Measurements from ENCODE around the gene ABHD11. TPM values are rescaled to one million over a fixed set of nuclear protein-coding genes. Genes with fewer than 3 reads are reported as not detected.
"Not testable (repeated sequence)": the region's sequence is repeated elsewhere in the genome, so short reads cannot be mapped to it uniquely, and the experiment has no call there.

ABHD11 gene
- total RNA-seq, 1 experiment from 2014 or later = 25.7 TPM

DNA sequence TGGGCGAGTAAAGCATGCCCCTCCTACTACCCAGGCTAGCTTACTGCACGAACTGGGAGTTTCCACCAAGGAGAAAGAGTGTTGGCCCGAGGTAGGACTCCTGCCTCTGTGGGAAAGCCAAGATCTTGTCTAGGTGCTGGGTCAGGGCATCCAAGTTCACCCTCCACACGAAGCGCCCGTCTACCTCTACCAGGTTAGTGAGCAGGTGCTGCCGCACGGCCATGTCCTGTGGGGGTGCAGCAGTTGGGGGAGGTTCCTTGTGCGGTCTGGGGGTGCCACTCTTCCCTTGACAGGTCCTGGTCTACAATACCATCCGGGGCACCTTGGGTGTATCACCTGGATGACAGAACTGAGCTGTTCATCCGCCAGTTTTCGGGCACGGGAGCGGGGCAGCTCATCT, 1.7 kb downstream of the ABHD11 start:
- peaks cover 8% of the 10 kb centered on the region for H3K36me3 ChIP-seq (replicated peaks; ENCODE audit: control insufficient read depth, insufficient read depth, low read length)
- no peak overlapping the region for H3K4me3 ChIP-seq (ENCODE audit: insufficient read depth, low read depth, low read length)
- DNase-seq = no peak
- peaks cover 6% of the 10 kb centered on the region for H3K27me3 ChIP-seq (ENCODE audit: control insufficient read depth, insufficient read depth, low read length)

DNA sequence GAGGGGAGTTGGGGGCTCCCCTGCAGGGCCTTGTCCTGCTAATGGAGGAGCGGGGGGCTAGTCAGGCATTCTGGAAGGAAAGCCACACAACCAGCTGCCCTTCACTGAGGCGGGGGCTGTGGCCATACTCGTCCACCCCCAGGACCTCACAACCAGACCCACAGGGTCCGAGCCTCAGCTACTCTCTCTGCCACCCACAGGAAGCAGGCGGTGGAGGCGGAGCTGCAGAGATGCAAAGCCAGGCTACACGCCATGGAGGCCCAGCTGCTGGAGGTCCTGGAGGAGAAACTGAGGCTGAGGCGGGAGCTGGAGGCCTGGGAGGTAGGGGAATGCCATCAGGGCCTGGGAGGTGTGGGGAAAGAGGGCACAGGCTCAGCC, 3.1 kb downstream of the ABHD11 start:
- DNase-seq = no peak
- Histone ChIP-seq H3K4me3 (ENCODE audit: insufficient read depth, low read depth, low read length) (no peak overlapping the region), H3K27me3 (ENCODE audit: control insufficient read depth, insufficient read depth, low read length) (peaks cover 6% of the 10 kb centered on the region), H3K36me3 (replicated peaks; ENCODE audit: control insufficient read depth, insufficient read depth, low read length) (peaks cover 8% of the 10 kb centered on the region)

- peak; percentile 94 for DNase-seq
- H3K27me3 ChIP-seq (ENCODE audit: control insufficient read depth, insufficient read depth, low read length) = peaks cover 3% of the 10 kb centered on the region; the same call in 1 of the 2 replicates
- H3K4me3 ChIP-seq (ENCODE audit: insufficient read depth, low read depth, low read length) = no peak overlapping the region
- peaks cover 8% of the 10 kb centered on the region for H3K36me3 ChIP-seq (replicated peaks; ENCODE audit: control insufficient read depth, insufficient read depth, low read length)
Observed at GRCh38 chr7:73734619-73735527, 3.7 kb downstream of the ABHD11 start.

GRCh38 chr7:73732397-73732796, 6.2 kb downstream of the ABHD11 start:
- H3K27me3 ChIP-seq (ENCODE audit: control insufficient read depth, insufficient read depth, low read length) = no peaks in the 10 kb centered on the region
- H3K36me3 ChIP-seq (replicated peaks; ENCODE audit: control insufficient read depth, insufficient read depth, low read length) = peaks cover 8% of the 10 kb centered on the region
- no peak overlapping the region for H3K4me3 ChIP-seq (ENCODE audit: insufficient read depth, low read depth, low read length)
- no peak for DNase-seq

DNA sequence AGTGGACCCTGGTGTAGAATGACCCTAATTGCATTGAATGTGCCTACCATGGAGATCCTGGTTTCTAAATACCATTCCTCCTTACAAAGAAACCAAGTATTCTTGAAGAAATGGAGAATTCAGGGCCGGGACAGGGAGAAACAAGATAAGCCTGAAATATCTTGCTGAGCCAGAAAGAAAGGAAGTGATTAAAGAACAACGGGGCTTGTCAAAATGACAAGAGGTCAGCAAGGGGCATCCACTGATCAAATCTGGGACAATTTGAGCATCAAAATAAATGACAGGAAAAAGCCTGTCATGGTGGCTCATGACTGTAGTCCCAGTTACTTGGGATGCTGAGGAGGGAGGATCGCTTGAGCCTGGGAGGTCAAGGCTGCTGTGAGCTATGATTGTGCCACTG, 8.1 kb downstream of the ABHD11 start:
- no peak overlapping the region for H3K4me3 ChIP-seq (ENCODE audit: insufficient read depth, low read depth, low read length)
- no peaks in the 10 kb centered on the region for H3K36me3 ChIP-seq (replicated peaks; ENCODE audit: control insufficient read depth, insufficient read depth, low read length)
- no peaks in the 10 kb centered on the region for H3K27me3 ChIP-seq (ENCODE audit: control insufficient read depth, insufficient read depth, low read length)
- DNase-seq = no peak

GRCh38 chr7:73728551-73728950, 10.1 kb downstream of the ABHD11 start:
- Histone ChIP-seq H3K4me3 (ENCODE audit: insufficient read depth, low read depth, low read length) (no peak overlapping the region), H3K27me3 (ENCODE audit: control insufficient read depth, insufficient read depth, low read length) (no peaks in the 10 kb centered on the region), H3K36me3 (replicated peaks; ENCODE audit: control insufficient read depth, insufficient read depth, low read length) (no peaks in the 10 kb centered on the region)
- DNase-seq = no peak

DNA sequence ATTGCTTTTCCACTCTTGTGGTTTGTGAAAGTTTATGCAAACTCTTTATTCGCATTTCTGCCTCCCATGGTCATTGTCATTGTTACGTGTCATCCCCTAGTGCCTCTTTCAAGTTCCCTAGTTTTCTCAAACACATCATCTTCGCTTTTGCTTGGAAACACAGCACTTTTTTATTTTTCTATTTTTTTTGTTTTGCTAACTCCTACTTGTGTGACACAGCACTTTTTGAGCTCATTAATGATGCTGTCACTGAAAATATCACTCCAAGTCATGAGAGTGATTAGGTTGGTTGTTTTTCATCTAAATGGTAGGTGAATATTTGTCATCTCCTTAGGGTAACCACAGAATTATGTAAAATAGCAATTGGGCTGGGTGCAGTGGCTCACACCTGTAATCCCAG, 10.7 kb downstream of the ABHD11 start:
- Histone ChIP-seq H3K27me3 (ENCODE audit: control insufficient read depth, insufficient read depth, low read length) (no peaks in the 10 kb centered on the region), H3K4me3 (ENCODE audit: insufficient read depth, low read depth, low read length) (no peak overlapping the region), H3K36me3 (replicated peaks; ENCODE audit: control insufficient read depth, insufficient read depth, low read length) (no peaks in the 10 kb centered on the region)
- DNase-seq = no peak

DNA sequence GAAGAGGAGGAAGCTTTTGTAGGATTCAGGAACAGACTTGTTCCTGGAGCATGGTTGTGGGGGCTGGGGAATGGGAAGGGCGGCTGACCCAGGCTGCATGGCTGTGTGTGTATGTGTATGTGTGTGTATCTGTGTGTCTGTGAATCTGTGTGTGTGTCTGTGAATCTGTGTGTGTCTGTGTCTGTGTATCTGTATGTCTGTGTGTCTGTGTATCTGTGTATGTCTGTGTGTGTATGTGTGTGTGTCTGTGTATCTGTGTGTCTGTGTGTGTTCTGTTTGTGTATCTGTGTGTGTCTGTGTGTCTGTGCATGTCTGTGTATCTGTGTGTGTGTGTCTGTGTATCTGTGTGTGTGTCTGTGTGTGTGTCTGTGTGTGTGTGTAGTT, 12.5 kb downstream of the ABHD11 start:
- Histone ChIP-seq H3K27me3 (ENCODE audit: control insufficient read depth, insufficient read depth, low read length) (no peaks in the 10 kb centered on the region; the same call in 1 of the 2 replicates), H3K4me3 (ENCODE audit: insufficient read depth, low read depth, low read length) (no peak overlapping the region), H3K36me3 (replicated peaks; ENCODE audit: control insufficient read depth, insufficient read depth, low read length) (no peaks in the 10 kb centered on the region)
- DNase-seq = no peak

- DNase-seq = no peak
- no peaks in the 10 kb centered on the region for H3K36me3 ChIP-seq (replicated peaks; ENCODE audit: control insufficient read depth, insufficient read depth, low read length)
- peaks cover 7% of the 10 kb centered on the region for H3K27me3 ChIP-seq (ENCODE audit: control insufficient read depth, insufficient read depth, low read length)
- H3K4me3 ChIP-seq (ENCODE audit: insufficient read depth, low read depth, low read length) = no peak overlapping the region
Observed at GRCh38 chr7:73723813-73724212, 14.8 kb downstream of the ABHD11 start.

DNA sequence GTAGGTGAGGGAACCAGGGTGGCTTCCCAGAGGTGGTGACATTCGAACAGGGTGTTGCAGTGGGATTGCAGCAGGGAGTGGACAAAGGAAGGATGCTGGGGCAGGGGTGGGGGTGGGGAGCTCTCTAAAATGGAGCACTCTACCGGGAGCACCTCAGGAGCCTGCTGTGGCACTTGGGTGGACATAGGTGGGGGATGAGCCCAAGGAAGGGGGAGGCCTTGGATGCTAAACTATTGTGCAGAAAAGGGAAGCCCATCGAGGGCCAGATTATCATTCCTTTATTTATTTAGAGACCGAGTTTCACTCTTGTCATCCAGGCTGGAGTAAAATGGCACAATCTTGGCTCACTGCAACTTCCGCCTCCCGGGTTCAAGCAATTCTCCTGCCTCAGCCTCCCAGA, 15.8 kb downstream of the ABHD11 start:
- DNase-seq = no peak
- no peak overlapping the region for H3K4me3 ChIP-seq (ENCODE audit: insufficient read depth, low read depth, low read length)
- peaks cover 16% of the 10 kb centered on the region for H3K27me3 ChIP-seq (ENCODE audit: control insufficient read depth, insufficient read depth, low read length)
- H3K36me3 ChIP-seq (replicated peaks; ENCODE audit: control insufficient read depth, insufficient read depth, low read length) = no peaks in the 10 kb centered on the region

DNA sequence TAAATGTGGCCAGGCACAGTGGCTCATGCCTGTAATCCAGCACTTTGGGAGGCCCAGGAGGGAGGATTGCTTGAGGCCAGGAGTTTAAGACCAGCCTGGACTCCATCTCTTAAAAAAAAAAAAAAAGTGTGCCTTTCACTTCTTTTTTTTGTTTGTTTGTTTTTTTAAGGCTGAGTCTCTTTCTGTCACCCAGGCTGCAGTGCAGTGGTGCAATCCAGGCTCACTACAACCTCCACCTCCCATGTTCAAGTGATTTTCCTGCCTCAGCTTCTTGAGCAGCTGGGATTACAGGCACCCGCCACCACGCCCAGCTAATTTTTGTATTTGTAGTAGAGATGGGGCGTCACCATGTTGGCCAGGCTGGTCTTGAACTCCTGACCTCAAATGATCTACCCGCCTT, 16.4 kb downstream of the ABHD11 start:
- not testable (repeated sequence) for H3K4me3 ChIP-seq (ENCODE audit: insufficient read depth, low read depth, low read length); DNase-seq; H3K36me3 ChIP-seq (replicated peaks; ENCODE audit: control insufficient read depth, insufficient read depth, low read length)
- peaks cover 16% of the 10 kb centered on the region for H3K27me3 ChIP-seq (ENCODE audit: control insufficient read depth, insufficient read depth, low read length)

- Histone ChIP-seq H3K4me3 (ENCODE audit: insufficient read depth, low read depth, low read length) (no peak overlapping the region), H3K27me3 (ENCODE audit: control insufficient read depth, insufficient read depth, low read length) (peaks cover 16% of the 10 kb centered on the region), H3K36me3 (replicated peaks; ENCODE audit: control insufficient read depth, insufficient read depth, low read length) (no peaks in the 10 kb centered on the region)
- peak; percentile 7 for DNase-seq
Observed at GRCh38 chr7:73721377-73721817, 17.2 kb downstream of the ABHD11 start.

GRCh38 chr7:73720443-73720842, 18.2 kb downstream of the ABHD11 start:
- H3K4me3 ChIP-seq (ENCODE audit: insufficient read depth, low read depth, low read length); DNase-seq; H3K36me3 ChIP-seq (replicated peaks; ENCODE audit: control insufficient read depth, insufficient read depth, low read length): not testable (repeated sequence)
- peaks cover 16% of the 10 kb centered on the region for H3K27me3 ChIP-seq (ENCODE audit: control insufficient read depth, insufficient read depth, low read length)

DNA sequence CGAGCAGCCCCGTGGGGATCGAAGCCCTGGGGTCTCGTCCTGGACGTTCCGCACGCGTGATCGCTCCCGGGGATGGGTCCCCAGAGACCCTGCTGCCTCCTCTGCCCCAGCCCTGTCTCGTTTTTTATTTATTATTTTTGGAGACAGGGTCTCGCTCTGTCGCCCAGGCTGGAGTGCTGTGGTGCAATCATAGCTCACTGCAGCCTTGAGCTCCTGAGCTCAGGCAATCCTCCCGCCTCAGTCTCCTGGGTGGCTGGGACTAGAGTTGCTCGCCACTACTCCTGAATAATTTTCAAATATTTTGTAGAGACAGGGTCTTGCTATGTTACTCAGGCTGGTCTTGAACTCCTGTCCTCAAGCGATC, 18.8 kb downstream of the ABHD11 start:
- no peaks in the 10 kb centered on the region for H3K36me3 ChIP-seq (replicated peaks; ENCODE audit: control insufficient read depth, insufficient read depth, low read length)
- no peak for DNase-seq
- H3K4me3 ChIP-seq (ENCODE audit: insufficient read depth, low read depth, low read length) = peak overlapping the region; percentile 38
- H3K27me3 ChIP-seq (ENCODE audit: control insufficient read depth, insufficient read depth, low read length) = peaks cover 16% of the 10 kb centered on the region

DNA sequence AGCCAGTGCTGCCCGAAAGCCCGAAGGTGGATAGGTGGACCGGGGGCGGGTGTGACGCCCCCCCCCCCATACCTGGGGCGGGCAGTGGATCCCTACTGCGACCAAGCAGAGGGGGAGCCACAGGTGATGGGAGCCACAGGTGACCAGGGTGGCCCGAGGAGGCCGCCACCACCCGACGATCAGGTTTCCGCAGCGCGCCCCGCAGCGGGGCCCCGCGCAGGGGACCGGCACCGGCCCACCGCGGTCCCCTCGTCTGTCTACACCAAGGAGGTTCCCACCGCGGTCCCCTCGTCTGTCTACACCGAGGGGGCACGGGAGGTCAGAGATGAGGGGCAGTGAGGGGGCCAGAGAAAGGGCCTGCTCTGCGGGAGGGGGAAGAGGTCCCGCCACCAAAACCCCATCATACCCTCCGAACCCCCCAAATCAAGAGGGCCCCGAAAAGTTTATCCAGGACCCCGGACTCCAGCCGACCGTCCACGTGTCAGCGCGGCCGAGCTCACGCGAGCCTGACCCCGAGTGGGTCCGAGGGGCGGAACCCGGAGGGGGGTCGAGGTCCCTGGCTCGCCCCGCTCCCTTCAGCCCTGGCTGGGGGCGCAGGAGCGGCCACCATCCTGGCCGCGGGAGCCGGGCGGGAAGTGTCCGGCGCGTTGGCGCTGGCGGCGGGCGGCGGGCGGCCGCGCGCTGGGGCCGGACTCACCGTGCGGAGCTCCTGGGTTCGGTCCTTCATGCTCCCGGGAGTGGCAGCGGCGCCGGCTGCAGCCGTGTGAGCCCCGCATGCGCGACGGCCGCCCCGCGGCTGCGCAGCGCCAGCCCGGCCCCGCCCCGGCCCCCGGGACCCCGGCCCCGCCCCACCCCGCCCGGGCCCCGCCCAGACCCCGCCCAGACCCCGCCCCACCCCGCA, 19.4 kb downstream of the ABHD11 start, which contains the start of gene STX1A:
STX1A (minus strand) TSS at position 765 of the 901 bp plus-strand sequence; CDS start at position 727, 38 bp downstream.
- peaks cover 16% of the 10 kb centered on the region for H3K27me3 ChIP-seq (ENCODE audit: control insufficient read depth, insufficient read depth, low read length)
- H3K36me3 ChIP-seq (replicated peaks; ENCODE audit: control insufficient read depth, insufficient read depth, low read length) = no peaks in the 10 kb centered on the region
- peak within 1 kb of the TSS; percentile 70 for H3K4me3 ChIP-seq (ENCODE audit: insufficient read depth, low read depth, low read length)
- DNase-seq = peak; percentile 99
